H1 (cell line): ENCODE measurements around the gene FBXO47. TPM values are rescaled to one million over a fixed set of nuclear protein-coding genes. Genes with fewer than 3 reads are reported as not detected.

Source experiments
- ATF3 ChIP-seq: IDR thresholded peaks from 2 replicates; pipeline ENCODE4 v1.6.1; 2011; ENCODE audit warnings: low read depth, mild to moderate bottlenecking, low read length; ENCODE audit not compliant: insufficient read depth
- BACH1 ChIP-seq: IDR thresholded peaks from 2 replicates; pipeline ENCODE4 v1.6.1; 2012; ENCODE audit warnings: low read length, improper control_type of control experiment
- CHD7 ChIP-seq: fragments of 300-600 bp; sonication (generic); IDR thresholded peaks from 2 replicates; pipeline ENCODE4 v1.7.1; 2012; ENCODE audit warnings: low read length, moderate library complexity, mild to moderate bottlenecking, inconsistent platforms; ENCODE audit not compliant: insufficient replicate concordance
- FOSL1 ChIP-seq: IDR thresholded peaks from 2 replicates; pipeline ENCODE4 v1.6.1; 2011; ENCODE audit warnings: mild to moderate bottlenecking, low read depth, low read length, moderate library complexity; ENCODE audit not compliant: insufficient read depth
- NRF1 ChIP-seq: IDR thresholded peaks from 2 replicates; pipeline ENCODE4 v1.6.1; 2011; ENCODE audit warnings: mild to moderate bottlenecking, low read depth, low read length, improper control_type of control experiment
- POLR2AphosphoS5 ChIP-seq: IDR thresholded peaks from 2 replicates; pipeline ENCODE4 v1.6.1; 2011; ENCODE audit warnings: low read depth, low read length
- POU5F1 ChIP-seq: IDR thresholded peaks from 2 replicates; pipeline ENCODE4 v1.6.1; 2011; ENCODE audit warnings: low read depth, mild to moderate bottlenecking, low read length, moderate library complexity
- RNF2 ChIP-seq: fragments of 200-900, 300-1000 bp; sonication (generic); IDR thresholded peaks from 2 replicates; pipeline ENCODE4 v1.7.1; 2016; ENCODE audit warnings: borderline replicate concordance, low read depth, mild to moderate bottlenecking, antibody characterized with exemption, low read length; ENCODE audit not compliant: poor library complexity, severe bottlenecking; ENCODE audit errors: missing control alignments
- TAF7 ChIP-seq: optimal IDR thresholded peaks from 2 replicates; pipeline ENCODE3; 2011; ENCODE audit warnings: low read depth, mild to moderate bottlenecking, inconsistent platforms, low read length, moderate library complexity, borderline replicate concordance
- polyA plus RNA-seq, 7 experiments: library from polyadenylated mRNA; depleted of rRNA in 3 of 7; stranded (reverse) in 5 of 7; unstranded in 2 of 7; fragments of >200 nt in 5 of 7; fragments of 200-250 nt in 2 of 7; gene quantifications; 1 replicate in 5 of 7; 2 replicates in 1 of 7; 4 replicates in 1 of 7; pipeline versions ENCODE4 v1.2.1 to v1.2.3, GENCODE V29; 2011 to 2013; ENCODE audit warnings: missing spikeins in 2 of 7, mixed read lengths in 2 of 7
- total RNA-seq: library from RNA; stranded (reverse); fragmentation: NEBNext Ultra II Directional; extraction: Animal tissue kit (Norgen Biotek cat#: 25700); gene quantifications from 2 replicates; pipeline ENCODE4 v1.2.1, GENCODE V29; 2021

FBXO47 gene
- total and polyA plus RNA-seq, 2 of the 8 experiments (the other 6 are each of a cell fraction or from before 2014, with no cell fraction given): not detected

- TF ChIP-seq CHD7 (no peak), POLR2AphosphoS5 (no peak), RNF2 (no peak), TAF7 (no peak), FOSL1 (no peak), NRF1 (no peak), ATF3 (no peak), BACH1 (no peak), POU5F1 (no peak)
Observed at GRCh38 chr17:39014795-39015545, 47.8 kb upstream of the FBXO47 start (continued).
